ENCODE results near the gene NF1.

- no peak for TF ChIP-seq EZH2 (IDR thresholded peaks at IDR 0.05)
- no peak for TF ChIP-seq FOXP2 (optimal IDR thresholded peaks at IDR 0.05; ENCODE audit: control extremely low read depth, extremely low read length, insufficient read depth)
- TF ChIP-seq POLR2AphosphoS5 (IDR thresholded peaks at IDR 0.05; ENCODE audit: borderline replicate concordance, low read depth, low read length) = no peak
Measured at GRCh38 chr17:31417051-31417792, 322.4 kb downstream of the NF1 start.

Data from SK-N-MC (cell line).